Neuronal stem cell (in vitro differentiated cells): ENCODE results near the gene KDM1A.

Experiments used
- DNase-seq: peaks from one replicate; pipeline ENCODE4 v3.0.0-alpha.2; 2013; ENCODE audit warnings: low spot score
- H2AFZ ChIP-seq: one replicate; pipeline ENCODE4 v1.6.1; 2013; ENCODE audit warnings: mild to moderate bottlenecking, low read length, inconsistent platforms
- H2AK5ac ChIP-seq: 2 replicates; pipeline ENCODE4 v1.6.1; 2013; ENCODE audit warnings: low read depth, mild to moderate bottlenecking, inconsistent platforms, low read length, moderate library complexity, mixed read lengths
- H2BK120ac ChIP-seq: 2 replicates; pipeline ENCODE4 v1.6.1; 2013; ENCODE audit warnings: low read depth, mild to moderate bottlenecking, inconsistent platforms, low read length, moderate library complexity, mixed read lengths
- H2BK12ac ChIP-seq: one replicate; pipeline ENCODE4 v1.6.1; 2013; ENCODE audit warnings: low read length, inconsistent platforms
- H2BK15ac ChIP-seq: 2 replicates; pipeline ENCODE4 v1.6.1; 2013; ENCODE audit warnings: mild to moderate bottlenecking, low read length, inconsistent platforms, mixed read lengths
- H2BK5ac ChIP-seq: one replicate; pipeline ENCODE4 v1.6.1; 2013; ENCODE audit warnings: inconsistent platforms, mild to moderate bottlenecking, low read length, moderate library complexity
- H3K14ac ChIP-seq: one replicate; pipeline ENCODE4 v1.6.1; 2013; ENCODE audit warnings: low read length, inconsistent platforms
- H3K18ac ChIP-seq: 2 replicates; pipeline ENCODE4 v1.6.1; 2013; ENCODE audit warnings: low read length, inconsistent platforms
- H3K23ac ChIP-seq: 2 replicates; pipeline ENCODE4 v1.6.1; 2013; ENCODE audit warnings: low read depth, mild to moderate bottlenecking, mixed read lengths, low read length, inconsistent platforms; ENCODE audit not compliant: poor library complexity
- H3K27ac ChIP-seq: replicated peaks from 3 replicates; pipeline ENCODE4 v1.5.1; 2013; ENCODE audit warnings: low read length, inconsistent platforms
- H3K27me3 ChIP-seq, 3 experiments: 2 replicates each; pipeline ENCODE4 v1.6.1; 2013; ENCODE audit warnings: low read length in 3 of 3, mild to moderate bottlenecking in 2 of 3, inconsistent platforms in 1 of 3, low read depth in 1 of 3, mixed read lengths in 1 of 3, moderate library complexity in 1 of 3; ENCODE audit not compliant: control insufficient read depth in 3 of 3, insufficient read depth in 3 of 3
- H3K36me3 ChIP-seq, 2 donors: replicated peaks in 1 of 2; 2 replicates each; pipeline ENCODE4 v1.6.1; 2013; ENCODE audit warnings: low read length in 2 of 2; ENCODE audit not compliant: control insufficient read depth in 2 of 2, insufficient read depth in 2 of 2
- H3K4ac ChIP-seq: 2 replicates; pipeline ENCODE4 v1.6.1; 2013; ENCODE audit warnings: inconsistent platforms, mild to moderate bottlenecking, low read length, moderate library complexity
- H3K4me1 ChIP-seq, 2 donors: 1 replicate in 1 of 2; 2 replicates in 1 of 2; pipeline ENCODE4 v1.6.1; 2013; ENCODE audit warnings: low read length in 2 of 2, low read depth in 1 of 2; ENCODE audit not compliant: control insufficient read depth in 2 of 2, insufficient read depth in 1 of 2
- H3K4me2 ChIP-seq: one replicate; pipeline ENCODE4 v1.6.1; 2013; ENCODE audit warnings: mild to moderate bottlenecking, low read length, inconsistent platforms; ENCODE audit not compliant: insufficient read depth, poor library complexity, severe bottlenecking
- H3K4me3 ChIP-seq, 2 donors: 2 replicates each; pipeline ENCODE4 v1.5.1; 2013; ENCODE audit warnings: low read length in 2 of 2, mild to moderate bottlenecking in 2 of 2, inconsistent platforms in 1 of 2, moderate library complexity in 1 of 2
- H3K79me1 ChIP-seq: one replicate; pipeline ENCODE4 v1.6.1; 2013; ENCODE audit warnings: low read depth, mild to moderate bottlenecking, inconsistent platforms, low read length, moderate library complexity
- H3K9ac ChIP-seq: one replicate; pipeline ENCODE4 v1.6.1; 2013; ENCODE audit warnings: mild to moderate bottlenecking, low read depth, low read length, inconsistent platforms; ENCODE audit not compliant: poor library complexity
- H3K9me3 ChIP-seq, 2 donors: replicated peaks in 1 of 2; 2 replicates each; pipeline versions ENCODE3 to v1.6.1; 2013; ENCODE audit warnings: low read length in 2 of 2, mild to moderate bottlenecking in 2 of 2, inconsistent platforms in 1 of 2, low read depth in 1 of 2, mixed read lengths in 1 of 2, moderate library complexity in 1 of 2; ENCODE audit not compliant: control insufficient read depth in 2 of 2, insufficient read depth in 1 of 2
- H4K8ac ChIP-seq: one replicate; pipeline ENCODE4 v1.6.1; 2013; ENCODE audit warnings: low read depth, mild to moderate bottlenecking, inconsistent platforms, low read length, moderate library complexity
- H4K91ac ChIP-seq: one replicate; pipeline ENCODE4 v1.6.1; 2013; ENCODE audit warnings: low read length, low read depth, mild to moderate bottlenecking, inconsistent platforms; ENCODE audit not compliant: poor library complexity
- WGBS, 2 donors: extraction: QIAGEN DNeasy Blood & Tissue Kit; methylation state at CpG; one replicate each; pipeline ENCODE4 v1.1.7; 2013; ENCODE audit warnings: missing lambda C conversion rate in 2 of 2, mixed read lengths in 1 of 2; ENCODE audit not compliant: insufficient read length in 2 of 2, insufficient replicate concordance in 1 of 2; ENCODE audit errors: extremely low coverage in 2 of 2; 5-methylcytosine and 5-hydroxymethylcytosine counted together

KDM1A gene

GRCh38 chr1:23101887-23102286 lies 82.6 kb downstream of the KDM1A start:
- Histone ChIP-seq H2AK5ac (no peak overlapping the region), H3K18ac (no peak overlapping the region), H2BK12ac (no peak overlapping the region), H4K91ac (no peak overlapping the region), H3K27ac (no peak overlapping the region), H2BK120ac (no peak overlapping the region), H2BK5ac (no peak overlapping the region), H3K36me3 (peaks cover 0 to 48% of the 10 kb centered on the region in 2 donors), H3K4me3 (no peak overlapping the region), H3K9me3 (no peaks in the 10 kb centered on the region), H3K4me2 (no peak overlapping the region), H2AFZ (no peak overlapping the region), H3K4me1 (peaks cover 3 to 12% of the 10 kb centered on the region in 2 donors), H3K9ac (no peak overlapping the region), H4K8ac (no peak overlapping the region), H3K27me3 (no peaks in the 10 kb centered on the region), H3K79me1 (no peaks in the 10 kb centered on the region), H3K23ac (no peak overlapping the region), H3K14ac (no peak overlapping the region), H2BK15ac (no peak overlapping the region), H3K4ac (no peak overlapping the region)
- no CpG with 5 or more reads among the region's 2 CpGs for WGBS, 2 donors
- DNase-seq, result no peak

DNA sequence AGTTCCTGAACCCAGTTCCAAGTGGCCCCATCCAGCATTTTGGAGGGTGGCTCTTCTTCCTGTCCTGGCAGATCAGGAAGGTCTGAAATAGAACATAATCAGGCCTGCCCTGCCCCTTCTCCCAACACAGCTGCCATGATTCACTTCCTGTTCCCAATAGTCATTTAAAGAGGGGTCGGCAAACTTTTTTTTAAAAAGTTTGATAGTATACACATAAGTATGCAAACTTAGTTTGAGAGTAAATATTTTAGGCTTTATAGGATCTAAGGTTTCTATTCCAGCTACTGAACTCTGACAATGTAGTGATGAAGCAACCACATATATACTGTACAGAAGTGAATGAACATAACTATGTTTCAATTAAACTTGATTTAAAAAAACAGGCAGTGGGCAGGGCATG lies 83.0 kb downstream of the KDM1A start:
- no CpG with 5 or more reads among the region's 1 CpG for WGBS, 2 donors
- Histone ChIP-seq H2AFZ (no peak overlapping the region), H3K18ac (no peak overlapping the region), H2AK5ac (no peak overlapping the region), H4K91ac (no peak overlapping the region), H3K79me1 (no peaks in the 10 kb centered on the region), H3K36me3 (peaks cover 0 to 48% of the 10 kb centered on the region in 2 donors), H2BK120ac (no peak overlapping the region), H3K4me2 (no peak overlapping the region), H3K14ac (no peak overlapping the region), H3K23ac (no peak overlapping the region), H3K9ac (no peak overlapping the region), H3K27ac (no peak overlapping the region), H4K8ac (no peak overlapping the region), H2BK15ac (no peak overlapping the region), H3K4ac (no peak overlapping the region), H3K4me1 (peaks cover 3 to 12% of the 10 kb centered on the region in 2 donors), H3K9me3 (no peaks in the 10 kb centered on the region), H3K4me3 (no peak overlapping the region), H2BK5ac (no peak overlapping the region), H2BK12ac (no peak overlapping the region), H3K27me3 (no peaks in the 10 kb centered on the region)
- DNase-seq, result no peak

DNA sequence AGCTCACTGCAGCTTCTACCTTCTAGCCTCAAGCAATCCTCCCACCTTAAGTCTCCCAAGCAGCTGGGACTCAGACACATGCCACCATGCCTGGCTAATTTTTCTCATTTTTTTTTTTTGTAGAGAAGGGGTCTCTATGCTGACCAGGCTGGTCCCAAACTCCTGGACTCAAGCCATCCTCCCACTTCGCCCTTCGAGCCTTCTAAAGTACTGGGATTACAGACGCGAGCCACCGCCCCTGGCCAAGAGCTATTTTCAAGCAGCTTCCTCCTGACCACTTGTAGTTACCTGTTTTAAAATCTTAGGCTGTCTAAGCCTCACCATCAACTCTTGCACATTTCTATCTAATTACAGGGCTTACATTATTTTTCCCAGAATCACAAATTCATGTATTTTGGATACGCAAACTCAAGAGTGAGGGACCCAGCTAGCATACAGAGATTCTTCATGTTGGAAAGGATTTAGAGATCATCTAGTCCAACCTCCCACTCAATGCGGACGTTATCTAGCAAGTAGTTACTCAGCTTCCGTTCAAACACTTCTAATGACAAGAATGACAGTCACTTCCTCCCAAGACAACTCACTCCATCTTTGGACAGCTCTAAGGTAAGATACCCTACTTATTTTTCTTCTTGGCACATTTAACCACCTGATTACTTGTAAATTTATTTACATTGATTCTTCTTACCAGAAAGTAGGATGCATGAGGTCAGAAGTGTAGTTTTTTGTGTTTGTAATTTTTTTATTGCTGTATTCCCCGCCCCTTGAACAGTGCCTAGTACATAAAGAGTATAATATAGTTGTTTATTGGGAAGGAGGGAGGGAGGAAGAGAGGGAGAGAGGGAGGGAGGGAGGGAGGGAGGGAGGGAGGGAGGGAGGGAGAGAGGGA lies 84.0 kb downstream of the KDM1A start:
- Histone ChIP-seq H3K4me3 (no peak overlapping the region), H3K4me2 (no peak overlapping the region), H2AK5ac (no peak overlapping the region), H2BK12ac (no peak overlapping the region), H3K4ac (no peak overlapping the region), H3K9me3 (no peaks in the 10 kb centered on the region), H2BK5ac (no peak overlapping the region), H4K91ac (no peak overlapping the region), H2BK15ac (no peak overlapping the region), H2AFZ (no peak overlapping the region), H2BK120ac (no peak overlapping the region), H4K8ac (no peak overlapping the region), H3K18ac (no peak overlapping the region), H3K14ac (no peak overlapping the region), H3K23ac (no peak overlapping the region), H3K27ac (no peak overlapping the region), H3K4me1 (peaks cover 3 to 12% of the 10 kb centered on the region in 2 donors), H3K79me1 (no peaks in the 10 kb centered on the region), H3K36me3 (peaks cover 3 to 47% of the 10 kb centered on the region in 2 donors), H3K27me3 (no peaks in the 10 kb centered on the region), H3K9ac (no peak overlapping the region)
- WGBS, 2 donors, result no CpG with 5 or more reads among the region's 10 CpGs
- no peak for DNase-seq

DNA sequence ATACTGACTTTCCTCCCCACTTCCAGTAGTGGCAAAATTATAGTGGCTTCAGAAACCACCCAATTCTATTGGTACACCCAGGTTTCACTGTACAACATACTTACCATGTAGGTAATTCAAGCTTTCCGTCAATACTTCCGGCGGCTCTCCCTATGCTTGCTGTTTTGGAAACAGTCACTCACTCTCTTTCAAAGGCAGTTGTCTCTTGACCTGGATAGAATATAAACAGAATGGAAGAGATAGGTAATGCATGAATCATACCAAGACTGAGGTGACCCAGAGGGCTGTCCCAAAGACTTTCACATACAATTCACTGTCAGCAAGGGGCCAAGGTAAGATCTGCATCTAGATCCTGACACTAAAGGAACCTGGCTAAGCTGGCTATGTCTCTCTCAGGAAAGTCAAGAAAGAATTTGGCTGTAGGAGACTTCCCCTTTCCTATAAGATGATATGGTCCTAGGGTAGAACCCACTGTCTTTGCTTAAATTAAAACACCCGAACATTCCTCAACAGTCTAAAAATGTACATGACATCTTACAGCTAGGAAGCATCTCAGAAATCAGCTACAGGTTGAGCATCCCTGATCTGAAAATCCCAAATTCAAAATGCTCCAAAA lies 89.8 kb downstream of the KDM1A start:
- Histone ChIP-seq H3K27ac (no peak overlapping the region), H3K9ac (no peak overlapping the region), H2AK5ac (no peak overlapping the region), H3K79me1 (peaks cover 3% of the 10 kb centered on the region), H2BK120ac (no peak overlapping the region), H2BK12ac (no peak overlapping the region), H3K14ac (no peak overlapping the region), H3K4me3 (no peak overlapping the region), H2BK5ac (no peak overlapping the region), H3K18ac (no peak overlapping the region), H3K23ac (no peak overlapping the region), H4K8ac (no peak overlapping the region), H2AFZ (no peak overlapping the region), H2BK15ac (no peak overlapping the region), H3K4me2 (no peak overlapping the region), H3K4ac (no peak overlapping the region), H3K4me1 (peaks cover 2 to 4% of the 10 kb centered on the region in 2 donors), H3K27me3 (no peaks in the 10 kb centered on the region), H4K91ac (no peak overlapping the region), H3K9me3 (no peaks in the 10 kb centered on the region), H3K36me3 (peaks cover 9 to 54% of the 10 kb centered on the region in 2 donors)
- no CpG with 5 or more reads among the region's 4 CpGs for WGBS, 2 donors
- DNase-seq, result no peak
